Adrenal gland (tissue), 5 donors: ENCODE measurements around the gene HCFC1.

Experiments used
- POLR2A ChIP-seq, 2 donors: fragments of 450-650 bp; IDR thresholded peaks; one replicate each; pipeline ENCODE4 v1.6.1; 2017; ENCODE audit warnings: antibody characterized with exemption in 2 of 2, mild to moderate bottlenecking in 2 of 2, moderate library complexity in 1 of 2
- TF ChIP-seq, protein P1 (sequence below), 6 experiments: fragments of 450-650 bp in 4 of 6; fragments of 200-600 bp in 2 of 6; sonication (generic) in 1 of 6; IDR thresholded peaks; 1 replicate in 5 of 6; 2 replicates in 1 of 6; pipeline versions ENCODE4 v1.5.1 to v1.8.0; 2016 to 2021; ENCODE audit warnings: antibody characterized with exemption in 6 of 6, mild to moderate bottlenecking in 2 of 6, moderate library complexity in 1 of 6
- donor health status: DM: no; HTN: no; CAD: no.

GRCh38 chrX:154006947-154007346 is 35.3 kb upstream of the HCFC1 start:
- TF ChIP-seq, protein P1, sequence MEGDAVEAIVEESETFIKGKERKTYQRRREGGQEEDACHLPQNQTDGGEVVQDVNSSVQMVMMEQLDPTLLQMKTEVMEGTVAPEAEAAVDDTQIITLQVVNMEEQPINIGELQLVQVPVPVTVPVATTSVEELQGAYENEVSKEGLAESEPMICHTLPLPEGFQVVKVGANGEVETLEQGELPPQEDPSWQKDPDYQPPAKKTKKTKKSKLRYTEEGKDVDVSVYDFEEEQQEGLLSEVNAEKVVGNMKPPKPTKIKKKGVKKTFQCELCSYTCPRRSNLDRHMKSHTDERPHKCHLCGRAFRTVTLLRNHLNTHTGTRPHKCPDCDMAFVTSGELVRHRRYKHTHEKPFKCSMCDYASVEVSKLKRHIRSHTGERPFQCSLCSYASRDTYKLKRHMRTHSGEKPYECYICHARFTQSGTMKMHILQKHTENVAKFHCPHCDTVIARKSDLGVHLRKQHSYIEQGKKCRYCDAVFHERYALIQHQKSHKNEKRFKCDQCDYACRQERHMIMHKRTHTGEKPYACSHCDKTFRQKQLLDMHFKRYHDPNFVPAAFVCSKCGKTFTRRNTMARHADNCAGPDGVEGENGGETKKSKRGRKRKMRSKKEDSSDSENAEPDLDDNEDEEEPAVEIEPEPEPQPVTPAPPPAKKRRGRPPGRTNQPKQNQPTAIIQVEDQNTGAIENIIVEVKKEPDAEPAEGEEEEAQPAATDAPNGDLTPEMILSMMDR (IDR thresholded peaks at IDR 0.05), result no peak
- TF ChIP-seq POLR2A (IDR thresholded peaks at IDR 0.05), result no peak
